IMR-90 (cell line): ENCODE results near the gene IZUMO4. TPM values are rescaled to one million over a fixed set of nuclear protein-coding genes. Genes with fewer than 3 reads are reported as not detected.

Experiments used
- ATAC-seq: fragments of 200-7000 bp; cut with Tn5 transposase; 2 replicates; pipeline ENCODE4 v1.9.1; 2020; ENCODE audit warnings: low read depth, mild to moderate bottlenecking, moderate library complexity
- BruUV-seq: library from RNA; stranded (reverse); fragments of 400-500 nt; replicated peaks from 2 replicates; lab custom pipeline; 2021; lab: Mats Ljungman, UMichigan
- CTCF ChIA-PET: fragments of 300-600 bp; formaldehyde crosslinking; extraction: SDS; loops from one replicate; lab custom pipeline; 2021; ENCODE audit warnings: antibody characterized with exemption; lab: Yijun Ruan, JAX
- POLR2A ChIA-PET: fragments of 300-600 bp; sonication (Branson Sonifier 250); formaldehyde crosslinking; loops from one replicate; lab custom pipeline; 2022; ENCODE audit warnings: antibody characterized with exemption; ENCODE audit not compliant: unreplicated experiment; lab: Charles Lee
- DNase-seq: peaks from one replicate; pipeline ENCODE4 v3.0.0; 2013
- H2AFZ ChIP-seq: replicated peaks from 2 replicates; pipeline ENCODE3; 2013; ENCODE audit warnings: low read length, mild to moderate bottlenecking; ENCODE audit not compliant: poor library complexity
- H2AK5ac ChIP-seq: 2 replicates; pipeline ENCODE4 v1.6.1; 2013; ENCODE audit warnings: low read depth, low read length, inconsistent platforms
- H2AK9ac ChIP-seq: replicated peaks from 2 replicates; pipeline ENCODE3; 2013; ENCODE audit warnings: mild to moderate bottlenecking, low read depth, low read length, moderate library complexity; ENCODE audit not compliant: poor library complexity
- H2BK120ac ChIP-seq: 2 replicates; pipeline ENCODE4 v1.6.1; 2013; ENCODE audit warnings: low read depth, low read length, inconsistent platforms
- H2BK15ac ChIP-seq: 3 replicates; pipeline ENCODE4 v1.6.1; 2013; ENCODE audit warnings: low read depth, low read length, inconsistent platforms
- H2BK20ac ChIP-seq: 2 replicates; pipeline ENCODE4 v1.6.1; 2013; ENCODE audit warnings: low read depth, mild to moderate bottlenecking, inconsistent platforms, low read length, moderate library complexity
- H2BK5ac ChIP-seq: 2 replicates; pipeline ENCODE4 v1.6.1; 2013; ENCODE audit warnings: mild to moderate bottlenecking, low read depth, low read length, inconsistent platforms; ENCODE audit not compliant: poor library complexity, severe bottlenecking
- H3K14ac ChIP-seq: replicated peaks from 2 replicates; pipeline ENCODE4 v1.6.1; 2013; ENCODE audit warnings: low read depth, low read length, inconsistent platforms
- H3K18ac ChIP-seq: 2 replicates; pipeline ENCODE4 v1.6.1; 2013; ENCODE audit warnings: low read depth, low read length, control low read depth
- H3K23ac ChIP-seq: 2 replicates; pipeline ENCODE4 v1.6.1; 2013; ENCODE audit warnings: low read depth, low read length, inconsistent platforms
- H3K27ac ChIP-seq: 2 replicates; pipeline ENCODE4 v1.5.1; 2013; ENCODE audit warnings: mild to moderate bottlenecking, control low read depth, low read length; ENCODE audit not compliant: insufficient read depth
- H3K27me3 ChIP-seq: 2 replicates; pipeline ENCODE4 v1.6.1; 2013; ENCODE audit warnings: low read length; ENCODE audit not compliant: control insufficient read depth, insufficient read depth
- H3K36me3 ChIP-seq: 2 replicates; pipeline ENCODE4 v1.6.1; 2013; ENCODE audit warnings: low read length, mixed read lengths; ENCODE audit not compliant: control insufficient read depth, insufficient read depth
- H3K4ac ChIP-seq: 2 replicates; pipeline ENCODE4 v1.6.1; 2013; ENCODE audit warnings: low read depth, low read length, inconsistent platforms
- H3K4me1 ChIP-seq: 2 replicates; pipeline ENCODE4 v1.6.1; 2013; ENCODE audit warnings: low read length, mixed read lengths; ENCODE audit not compliant: control insufficient read depth, insufficient read depth
- H3K4me2 ChIP-seq: 2 replicates; pipeline ENCODE4 v1.6.1; 2013; ENCODE audit warnings: low read depth, mild to moderate bottlenecking, control low read depth, low read length, moderate library complexity
- H3K4me3 ChIP-seq: 2 replicates; pipeline ENCODE4 v1.5.1; 2013; ENCODE audit warnings: low read depth, mild to moderate bottlenecking, control low read depth, low read length, moderate library complexity; ENCODE audit not compliant: insufficient read depth
- H3K56ac ChIP-seq: 2 replicates; pipeline ENCODE4 v1.6.1; 2013; ENCODE audit warnings: low read length, inconsistent platforms; ENCODE audit not compliant: insufficient read depth; ENCODE audit errors: extremely low read depth
- H3K79me1 ChIP-seq, 2 experiments: 2 replicates each; pipeline ENCODE4 v1.6.1; 2013; ENCODE audit warnings: low read length in 2 of 2, inconsistent platforms in 1 of 2, low read depth in 1 of 2
- H3K9ac ChIP-seq: 2 replicates; pipeline ENCODE4 v1.6.1; 2013; ENCODE audit warnings: low read depth, low read length, control low read depth
- H3K9me1 ChIP-seq: 2 replicates; pipeline ENCODE4 v1.6.1; 2013; ENCODE audit warnings: low read length, inconsistent platforms; ENCODE audit not compliant: insufficient read depth
- H3K9me3 ChIP-seq: 2 replicates; pipeline ENCODE4 v1.6.1; 2013; ENCODE audit warnings: low read length; ENCODE audit not compliant: control insufficient read depth, insufficient read depth
- H4K20me1 ChIP-seq: 2 replicates; pipeline ENCODE4 v1.6.1; 2013; ENCODE audit warnings: low read length, inconsistent platforms; ENCODE audit not compliant: insufficient read depth
- H4K5ac ChIP-seq: 2 replicates; pipeline ENCODE4 v1.6.1; 2013; ENCODE audit warnings: mild to moderate bottlenecking, low read depth, low read length, control low read depth
- H4K8ac ChIP-seq, 2 experiments: 2 replicates each; pipeline ENCODE4 v1.6.1; 2013; ENCODE audit warnings: low read depth in 2 of 2, low read length in 2 of 2, control low read depth in 1 of 2, inconsistent platforms in 1 of 2
- H4K91ac ChIP-seq: 2 replicates; pipeline ENCODE4 v1.6.1; 2013; ENCODE audit warnings: low read depth, low read length, inconsistent platforms; ENCODE audit not compliant: insufficient read depth
- RCOR1 ChIP-seq: IDR thresholded peaks from 2 replicates; pipeline ENCODE4 v1.6.1; 2012; ENCODE audit warnings: mild to moderate bottlenecking, low read length, improper control_type of control experiment; ENCODE audit not compliant: insufficient replicate concordance
- WGBS, 2 experiments: methylation state at CpG; one replicate each; pipeline versions ENCODE4 v1.1.5 to v1.1.7; 2013; ENCODE audit warnings: missing lambda C conversion rate in 2 of 2; ENCODE audit not compliant: insufficient read length in 1 of 2; ENCODE audit errors: extremely low coverage in 2 of 2; 5-methylcytosine and 5-hydroxymethylcytosine counted together
- dilution Hi-C: fragments of 300-500 bp; cut with HindIII; formaldehyde crosslinking; loops from one replicate; pipeline ENCODE4 v1.14.3; 2018; ENCODE audit warnings: low sequenced_read_pairs; ENCODE audit not compliant: unreplicated experiment
- in situ Hi-C: fragments of 300-500 bp; cut with MboI; formaldehyde crosslinking; loops from 3 replicates; pipeline ENCODE4 v1.14.3; 2019; ENCODE audit warnings: low sequenced_read_pairs, inconsistent platforms, mixed read lengths
- intact Hi-C: fragments of 100-400 bp; cut with micrococcal nuclease; formaldehyde crosslinking; loops from 2 replicates; pipeline ENCODE4 v1.10.0; 2022
- polyA plus RNA-seq, 3 experiments: library from polyadenylated mRNA; depleted of rRNA; stranded (reverse); fragments of >200 nt; gene quantifications; 2 replicates each; pipeline ENCODE4 v1.2.3, GENCODE V29; 2012; ENCODE audit warnings: low replicate concordance in 1 of 3
- total RNA-seq: library from RNA; depleted of rRNA; stranded (reverse); fragments of >200 nt; gene quantifications from 2 replicates; pipeline ENCODE4 v1.2.3, GENCODE V29; 2012

IZUMO4 gene
- total and polyA plus RNA-seq, 2 of the 4 experiments (the other 2 are of a cell fraction) = 0.72 to 2.8 TPM

GRCh38 chr19:2079076-2079864 lies 17.4 kb upstream of the IZUMO4 start:
- no peak overlapping the region for H3K9ac ChIP-seq
- no peaks in the 10 kb centered on the region for H3K27me3 ChIP-seq
- peaks cover 9% of the 10 kb centered on the region; the same call in 1 of the 2 replicates for H4K20me1 ChIP-seq
- H3K27ac ChIP-seq = no peak overlapping the region
- H3K9me3 ChIP-seq = no peaks in the 10 kb centered on the region
- H3K4me2 ChIP-seq = no peak overlapping the region
- no peak overlapping the region for H3K4ac ChIP-seq
- ATAC-seq = no peak
- H3K14ac ChIP-seq = no peak overlapping the region
- no peak overlapping the region for H2BK20ac ChIP-seq
- ChIA-PET CTCF (no interaction called here), POLR2A (interaction anchor here (0.5 kb wide), 1 partner anchor 15 kb away, joined by 15 read pairs; no protein-coding TSS in a partner anchor)
- no TSS peak for BruUV-seq
- H2BK5ac ChIP-seq = no peak overlapping the region
- peaks cover 64% of the 10 kb centered on the region for H3K36me3 ChIP-seq
- no peaks in the 10 kb centered on the region for H3K9me1 ChIP-seq
- no peak overlapping the region for H3K23ac ChIP-seq
- no peak for TF ChIP-seq RCOR1
- H3K18ac ChIP-seq = no peak overlapping the region
- no peak overlapping the region for H2AK5ac ChIP-seq
- H4K8ac ChIP-seq = no peak overlapping the region
- H4K91ac ChIP-seq = no peak overlapping the region
- H3K79me1 ChIP-seq = peaks cover 20 to 30% of the 10 kb centered on the region in 2 experiments; a peak in 3 of 4 replicates
- H3K56ac ChIP-seq = no peak overlapping the region
- H4K5ac ChIP-seq = no peak overlapping the region
- H2BK120ac ChIP-seq = no peak overlapping the region
- WGBS, 2 experiments = 91% methylated on average over 9 of the region's 32 CpGs; no CpG with 5 or more reads in 1 of the 2 experiments
- in situ Hi-C loops (no loop called here), dilution Hi-C loops (no loop called here), intact Hi-C loops (no loop called here)
- H2AK9ac ChIP-seq = peak overlapping the region; percentile 50
- no peak for DNase-seq
- H2AFZ ChIP-seq = no peak overlapping the region
- no peak overlapping the region for H2BK15ac ChIP-seq
- H3K4me3 ChIP-seq = no peak overlapping the region
- H3K4me1 ChIP-seq = no peaks in the 10 kb centered on the region
